ENCODE results near the gene HNRNPU.

DNA sequence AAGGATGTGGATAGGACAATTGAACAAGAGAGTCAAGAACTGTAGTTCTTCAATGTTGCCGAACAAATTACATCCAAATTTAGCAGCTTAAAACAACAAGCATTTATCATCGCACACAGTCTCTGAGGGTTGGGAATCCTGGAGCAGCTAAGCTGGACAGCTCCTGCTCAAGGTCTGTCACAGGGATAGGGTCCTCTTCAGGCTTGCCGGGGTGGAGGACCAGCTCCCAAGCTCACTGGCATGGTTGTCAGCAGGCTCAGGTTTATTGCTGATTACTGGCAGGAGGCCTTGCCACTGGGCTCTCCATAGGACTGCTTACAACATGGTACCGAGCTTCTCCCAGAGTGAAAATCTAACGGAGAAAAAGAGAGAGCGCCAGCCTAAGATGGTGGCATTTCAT lies 51.0 kb downstream of the HNRNPU start:
- no peak for TF ChIP-seq EP300 (IDR thresholded peaks at IDR 0.05; ENCODE audit: low read depth in 2 of 2, low read length in 2 of 2)
- no peak for TF ChIP-seq EP300 (CRISPR knock-in tag; IDR thresholded peaks at IDR 0.05; ENCODE audit: borderline replicate concordance)
- TF ChIP-seq GATA4 (IDR thresholded peaks at IDR 0.05; ENCODE audit: borderline replicate concordance, low read depth): no peak
- TF ChIP-seq, protein P1, sequence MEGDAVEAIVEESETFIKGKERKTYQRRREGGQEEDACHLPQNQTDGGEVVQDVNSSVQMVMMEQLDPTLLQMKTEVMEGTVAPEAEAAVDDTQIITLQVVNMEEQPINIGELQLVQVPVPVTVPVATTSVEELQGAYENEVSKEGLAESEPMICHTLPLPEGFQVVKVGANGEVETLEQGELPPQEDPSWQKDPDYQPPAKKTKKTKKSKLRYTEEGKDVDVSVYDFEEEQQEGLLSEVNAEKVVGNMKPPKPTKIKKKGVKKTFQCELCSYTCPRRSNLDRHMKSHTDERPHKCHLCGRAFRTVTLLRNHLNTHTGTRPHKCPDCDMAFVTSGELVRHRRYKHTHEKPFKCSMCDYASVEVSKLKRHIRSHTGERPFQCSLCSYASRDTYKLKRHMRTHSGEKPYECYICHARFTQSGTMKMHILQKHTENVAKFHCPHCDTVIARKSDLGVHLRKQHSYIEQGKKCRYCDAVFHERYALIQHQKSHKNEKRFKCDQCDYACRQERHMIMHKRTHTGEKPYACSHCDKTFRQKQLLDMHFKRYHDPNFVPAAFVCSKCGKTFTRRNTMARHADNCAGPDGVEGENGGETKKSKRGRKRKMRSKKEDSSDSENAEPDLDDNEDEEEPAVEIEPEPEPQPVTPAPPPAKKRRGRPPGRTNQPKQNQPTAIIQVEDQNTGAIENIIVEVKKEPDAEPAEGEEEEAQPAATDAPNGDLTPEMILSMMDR (CRISPR knock-in tag; IDR thresholded peaks at IDR 0.05): no peak
- no peak for TF ChIP-seq EED (CRISPR knock-in tag; IDR thresholded peaks at IDR 0.05)
- TF ChIP-seq KLF12 (CRISPR knock-in tag; IDR thresholded peaks at IDR 0.05; ENCODE audit: borderline replicate concordance): no peak
- TF ChIP-seq ZBTB8A (CRISPR knock-in tag; IDR thresholded peaks at IDR 0.05; ENCODE audit: borderline replicate concordance, low read depth): no peak
- TF ChIP-seq, protein P2, sequence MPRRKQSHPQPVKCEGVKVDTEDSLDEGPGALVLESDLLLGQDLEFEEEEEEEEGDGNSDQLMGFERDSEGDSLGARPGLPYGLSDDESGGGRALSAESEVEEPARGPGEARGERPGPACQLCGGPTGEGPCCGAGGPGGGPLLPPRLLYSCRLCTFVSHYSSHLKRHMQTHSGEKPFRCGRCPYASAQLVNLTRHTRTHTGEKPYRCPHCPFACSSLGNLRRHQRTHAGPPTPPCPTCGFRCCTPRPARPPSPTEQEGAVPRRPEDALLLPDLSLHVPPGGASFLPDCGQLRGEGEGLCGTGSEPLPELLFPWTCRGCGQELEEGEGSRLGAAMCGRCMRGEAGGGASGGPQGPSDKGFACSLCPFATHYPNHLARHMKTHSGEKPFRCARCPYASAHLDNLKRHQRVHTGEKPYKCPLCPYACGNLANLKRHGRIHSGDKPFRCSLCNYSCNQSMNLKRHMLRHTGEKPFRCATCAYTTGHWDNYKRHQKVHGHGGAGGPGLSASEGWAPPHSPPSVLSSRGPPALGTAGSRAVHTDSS (CRISPR knock-in tag; conservative IDR thresholded peaks at IDR 0.05): no peak
- TF ChIP-seq HNF4A (CRISPR knock-in tag; IDR thresholded peaks at IDR 0.05): no peak
- TF ChIP-seq FOXA3 (CRISPR knock-in tag; IDR thresholded peaks at IDR 0.05): no peak
- no peak for TF ChIP-seq RAD21 (CRISPR knock-in tag; IDR thresholded peaks at IDR 0.05)
- TF ChIP-seq ZNF383 (CRISPR knock-in tag; IDR thresholded peaks at IDR 0.05; ENCODE audit: borderline replicate concordance): no peak
- no peak for TF ChIP-seq ZSCAN29 (CRISPR knock-in tag; conservative IDR thresholded peaks at IDR 0.05)

Measured in HepG2 (cell line).